CD4-positive, alpha-beta T cell treated with Interleukin-17A for 1 hour (primary cell): ENCODE results near the gene IQGAP2.

Experiments used
- DNase-seq: peaks from one replicate; pipeline ENCODE4 v3.0.0-alpha.2; 2020

The IQGAP2 gene

DNA sequence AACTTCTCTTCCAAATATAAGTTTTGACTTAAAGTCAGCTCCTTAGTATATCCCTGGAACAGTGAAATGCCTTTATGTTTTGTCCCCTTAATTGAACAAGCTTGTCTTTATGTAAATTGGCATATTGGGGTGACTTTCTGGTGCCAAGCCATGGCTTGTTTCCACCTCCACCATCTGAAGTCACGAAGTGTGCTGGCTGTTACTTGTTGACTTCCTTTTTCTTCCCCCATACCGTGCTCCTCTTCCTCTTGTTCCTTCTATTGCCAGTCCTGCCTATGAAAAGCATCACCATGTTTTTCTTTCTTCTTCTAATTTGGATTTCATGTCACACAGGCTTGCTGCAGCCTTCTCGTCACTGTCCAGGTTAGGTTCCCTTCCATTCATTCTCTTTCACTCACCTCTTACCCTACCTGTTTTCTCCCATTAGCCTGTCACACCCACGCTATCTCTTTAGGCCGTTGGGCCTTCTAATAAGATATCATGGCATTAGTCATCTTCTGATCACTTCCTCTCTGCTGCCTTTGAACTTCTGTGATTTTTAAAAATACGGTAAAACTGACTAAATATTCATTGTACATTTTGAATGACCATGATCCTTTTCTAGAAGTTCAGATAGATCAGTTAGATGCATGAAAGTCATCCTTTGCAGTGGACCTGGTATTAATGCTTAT lies 48.1 kb downstream of the IQGAP2 start:
- DNase-seq: no peak

DNA sequence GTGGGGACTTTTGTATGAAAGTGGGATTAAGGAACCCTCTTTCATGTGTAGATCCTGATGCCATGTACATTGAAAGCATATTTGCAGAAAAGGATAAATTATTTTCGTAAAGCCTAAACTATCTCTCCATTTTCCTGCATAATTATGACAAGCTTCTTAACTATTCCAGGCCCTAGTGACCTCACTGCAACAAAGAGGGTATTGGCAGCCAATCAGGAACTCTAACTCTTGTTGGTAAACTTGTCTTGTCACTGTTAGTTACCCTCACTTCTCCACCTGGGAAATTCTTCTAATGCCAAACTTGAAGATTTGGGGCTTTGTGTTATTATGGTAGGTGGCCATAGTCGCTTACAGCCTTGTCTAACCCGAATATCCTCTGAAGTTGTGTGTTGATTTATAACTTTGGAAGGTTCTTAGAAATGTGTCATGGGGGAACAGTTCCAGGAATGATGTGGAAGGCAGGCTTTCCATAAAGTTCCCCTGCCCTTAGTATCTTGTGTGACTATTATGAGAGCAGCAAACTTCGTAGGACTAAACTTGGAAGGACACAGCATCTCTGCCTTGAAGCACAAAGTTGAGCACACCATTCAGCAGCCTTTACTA lies 52.5 kb downstream of the IQGAP2 start:
- DNase-seq: no peak

DNA sequence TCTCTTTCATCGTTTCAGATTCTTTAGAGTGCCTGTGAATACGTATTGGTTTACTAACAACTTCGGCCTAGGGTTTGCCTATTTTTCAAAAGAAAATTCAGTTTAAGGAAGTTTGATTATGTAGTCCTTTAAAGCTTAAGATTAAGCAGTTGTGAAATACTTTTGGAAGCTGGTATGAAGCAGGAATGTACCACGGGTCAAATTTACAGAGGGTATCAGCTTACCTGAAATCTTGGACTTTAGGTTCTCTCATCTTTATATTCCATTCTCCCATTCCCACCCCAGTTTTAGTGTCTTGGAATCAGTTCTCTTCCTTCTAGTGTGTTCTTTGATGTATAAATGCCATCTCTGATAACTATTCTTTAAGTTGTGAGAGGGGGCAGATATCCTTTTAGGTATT lies 53.2 kb downstream of the IQGAP2 start:
- no peak for DNase-seq

DNA sequence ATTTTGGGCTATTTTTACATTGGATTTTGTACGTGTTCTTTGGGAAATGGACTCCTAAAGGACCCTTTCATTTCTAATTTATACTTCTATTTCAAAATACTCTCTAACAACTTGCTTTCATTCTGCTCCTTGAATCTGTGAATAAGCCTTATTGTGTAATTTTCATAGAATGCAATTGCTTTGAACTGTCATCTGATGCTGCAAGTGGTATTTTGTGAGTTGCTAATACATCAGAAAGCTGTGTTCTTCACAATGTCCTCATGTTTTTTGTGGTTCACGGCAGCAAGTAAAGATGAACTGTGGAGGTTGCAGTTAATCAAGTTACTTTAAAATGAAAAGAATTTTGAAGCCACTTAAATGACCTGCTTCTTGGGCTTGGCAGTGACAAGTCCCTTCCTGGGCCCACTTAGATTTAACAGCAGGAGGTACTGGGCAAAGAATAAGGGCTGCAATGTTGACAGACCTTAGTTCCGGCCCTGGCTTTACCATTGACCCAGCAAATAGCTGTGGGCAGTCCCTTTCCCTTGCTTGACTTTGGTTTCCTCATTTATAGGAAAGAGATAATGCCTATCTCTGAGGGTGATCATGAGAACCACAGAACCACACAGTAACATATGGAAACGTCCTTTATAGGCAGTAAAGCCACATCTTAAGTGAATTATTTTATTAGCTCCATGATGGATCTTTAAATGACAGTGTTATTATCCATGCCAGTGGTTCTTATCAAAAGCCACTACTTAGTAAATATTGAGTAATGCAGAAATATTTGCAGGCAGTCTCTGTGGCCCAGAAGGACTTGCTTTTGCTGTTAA lies 54.8 kb downstream of the IQGAP2 start:
- DNase-seq: no peak

DNA sequence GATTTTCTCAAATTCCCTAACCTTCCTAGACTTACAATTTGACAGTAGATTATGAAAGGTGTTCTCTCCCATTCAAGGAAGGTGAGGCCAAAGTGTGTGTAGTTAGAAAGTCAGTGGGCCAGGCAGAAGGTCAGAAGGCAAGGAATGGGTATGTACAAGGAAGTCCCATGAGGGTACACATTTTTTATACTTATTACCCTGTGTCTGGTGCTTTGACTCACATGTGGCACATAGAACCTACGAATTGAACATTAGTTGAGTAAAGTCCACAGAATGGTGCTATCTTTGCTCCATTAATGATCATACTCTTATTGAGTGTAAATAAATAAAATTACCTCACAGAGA lies 55.4 kb downstream of the IQGAP2 start:
- no peak for DNase-seq

DNA sequence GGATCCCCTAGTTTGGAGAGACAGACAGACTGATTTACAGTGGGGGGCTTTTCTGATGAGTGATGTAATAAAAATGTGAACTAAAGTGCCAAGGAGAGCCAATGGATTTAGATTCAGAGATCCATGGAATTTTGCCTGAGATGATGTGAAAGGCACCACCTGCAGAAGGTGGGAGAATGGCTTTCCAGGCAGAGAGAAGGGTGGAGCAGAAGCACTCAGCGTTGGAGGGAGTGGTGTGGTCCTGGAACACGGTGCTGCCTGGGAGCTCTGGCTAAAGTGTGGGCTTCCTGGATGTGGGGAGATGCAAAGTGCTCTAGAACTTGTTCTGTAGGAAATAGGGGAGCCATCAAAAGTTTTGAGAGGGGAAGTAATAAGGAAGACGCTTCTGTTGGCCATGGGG lies 57.0 kb downstream of the IQGAP2 start:
- DNase-seq: no peak

DNA sequence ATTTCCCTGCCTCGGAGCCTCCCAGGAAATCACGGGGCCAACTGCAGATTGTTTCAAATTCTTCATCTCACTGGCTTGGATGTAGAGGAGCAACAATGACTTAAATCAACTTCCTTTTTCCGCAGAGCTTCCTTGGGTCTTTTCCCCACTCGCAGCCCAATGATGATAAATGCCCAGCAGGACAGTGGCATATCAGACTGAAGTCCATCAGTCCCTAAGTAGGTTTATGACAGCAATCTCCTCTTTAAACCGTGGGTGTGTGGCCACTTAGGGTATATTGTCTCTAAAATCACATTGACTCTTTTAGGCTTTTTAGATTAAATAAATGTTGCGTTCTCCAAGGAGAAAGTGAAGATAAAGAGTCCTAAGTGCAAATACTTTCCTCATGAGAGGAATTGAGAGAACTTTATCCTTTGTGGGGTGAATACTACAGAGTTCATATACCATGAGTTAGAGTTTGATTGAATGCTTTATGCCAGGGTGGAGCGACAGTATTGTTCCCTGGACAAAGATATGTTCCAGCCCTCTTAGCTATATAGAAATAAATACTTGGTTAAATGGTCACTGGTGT lies 59.1 kb downstream of the IQGAP2 start:
- no peak for DNase-seq

DNA sequence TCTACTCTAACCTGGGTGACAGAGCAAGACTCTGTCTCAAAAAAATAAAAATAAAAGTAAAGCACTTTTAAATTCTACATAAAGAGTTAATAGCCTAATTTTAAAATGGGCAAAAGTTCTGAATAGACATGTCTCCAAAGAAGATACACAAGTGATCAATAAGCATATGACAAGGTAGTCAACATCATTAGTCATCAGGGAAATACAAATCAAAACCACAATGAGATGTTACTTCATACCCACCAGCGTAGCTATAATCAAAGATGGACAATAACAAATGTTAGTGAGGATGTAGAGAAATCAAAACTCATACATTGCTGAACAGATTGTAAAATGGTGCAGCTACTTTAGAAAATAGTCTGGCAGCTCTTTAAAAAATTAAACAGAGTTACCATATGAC lies 64.1 kb downstream of the IQGAP2 start:
- no peak for DNase-seq

DNA sequence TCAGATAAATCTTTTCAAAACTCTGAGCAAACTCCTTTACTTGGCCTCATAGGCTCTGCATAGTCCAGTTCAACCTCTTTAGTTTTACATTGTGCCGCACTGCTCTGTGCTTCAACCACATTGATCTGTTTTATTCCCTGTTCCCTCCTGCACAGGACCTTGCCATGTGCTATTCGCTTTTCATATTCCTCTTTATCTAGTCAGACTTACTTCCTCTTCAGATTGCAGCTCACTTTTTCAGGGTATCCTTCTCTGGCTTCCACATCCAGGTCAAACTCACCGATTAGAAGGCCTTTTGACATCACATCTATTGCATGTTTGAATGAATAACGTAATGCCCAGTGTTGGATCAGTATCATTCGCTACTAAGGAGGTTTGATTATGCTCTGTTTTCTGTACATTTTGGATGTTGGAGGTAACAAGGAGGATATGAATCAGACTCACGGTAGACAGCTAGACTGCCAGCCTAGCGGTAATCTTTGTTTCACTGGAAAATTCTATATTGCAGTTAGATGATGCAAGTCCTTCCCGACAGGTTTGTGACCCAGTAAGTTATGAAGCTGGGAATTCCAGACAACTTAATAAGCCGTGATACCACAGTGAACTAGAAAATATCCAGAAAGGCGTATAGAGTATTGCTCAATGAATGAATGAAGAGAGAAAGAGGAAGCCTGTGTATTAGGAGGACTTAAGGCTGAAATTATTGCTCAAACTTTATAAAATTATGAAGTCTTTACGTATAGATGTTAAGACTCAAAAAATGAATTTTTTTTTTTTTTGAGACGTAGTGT lies 65.7 kb downstream of the IQGAP2 start:
- DNase-seq: no peak

DNA sequence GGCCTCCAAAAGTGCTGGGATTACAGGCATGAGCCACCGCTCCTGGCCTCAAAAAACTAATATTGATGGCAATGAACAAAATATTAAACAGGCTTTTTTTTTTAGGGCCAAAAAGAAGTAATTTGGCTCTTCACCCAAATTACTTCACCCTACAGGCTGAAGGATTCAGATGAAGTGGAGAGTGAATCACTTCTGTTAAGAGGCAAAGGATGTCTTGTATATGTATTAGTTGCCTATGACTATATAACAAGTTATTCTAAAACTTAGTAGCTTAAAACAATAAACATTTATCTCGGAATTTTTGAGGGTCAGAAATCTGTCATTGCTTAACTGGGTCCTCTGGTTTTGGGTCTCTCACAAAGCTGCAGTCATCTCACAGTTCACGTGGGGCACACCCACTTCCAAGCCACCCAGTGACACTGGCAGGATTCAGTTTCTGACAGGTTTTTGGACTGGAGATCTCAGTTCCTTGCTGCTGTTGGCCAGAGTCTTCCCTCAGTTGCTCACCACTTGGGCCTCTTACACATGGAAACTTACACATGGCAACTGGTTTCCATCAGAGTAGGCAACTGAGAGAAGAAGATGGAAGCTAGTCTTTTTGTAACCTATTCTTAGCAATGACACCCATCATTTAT lies 66.7 kb downstream of the IQGAP2 start:
- no peak for DNase-seq

DNA sequence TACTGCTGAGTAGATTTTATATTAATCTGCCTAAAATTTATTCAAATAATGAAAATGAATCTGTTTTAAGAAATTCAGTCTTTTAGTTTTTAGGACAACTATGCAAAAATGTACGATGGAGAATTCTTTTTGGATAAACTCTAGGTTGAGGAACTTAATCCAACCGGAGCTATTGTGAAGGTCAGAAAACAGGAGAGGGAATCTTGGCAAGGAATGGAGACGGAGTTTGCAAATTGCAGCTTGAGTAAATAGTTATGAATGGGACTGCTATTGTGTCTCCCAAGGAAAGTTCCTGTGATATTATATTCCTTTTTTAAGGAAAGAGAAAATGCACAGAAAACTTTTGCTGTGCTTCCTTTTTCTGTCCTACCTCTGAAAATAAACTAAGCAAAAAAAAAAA lies 67.9 kb downstream of the IQGAP2 start:
- DNase-seq: no peak

DNA sequence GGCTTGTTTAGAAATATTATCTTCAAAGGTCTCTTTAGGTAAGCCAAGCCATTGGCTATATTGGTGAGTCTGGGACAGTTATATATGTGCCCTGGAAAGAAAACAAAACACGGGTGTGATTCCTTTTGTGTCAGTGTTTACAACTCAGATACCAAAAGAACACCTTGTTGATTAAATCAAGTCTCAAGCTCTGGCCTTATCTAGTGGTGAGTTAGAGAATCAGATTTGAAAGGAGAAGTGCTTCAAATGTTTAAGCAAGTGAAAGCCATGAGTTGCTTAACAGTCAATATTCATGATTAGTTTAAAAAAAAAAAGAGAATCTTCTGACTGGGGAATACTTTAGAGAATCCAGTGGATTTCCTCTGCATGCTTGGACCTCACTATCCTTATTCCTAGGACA lies 68.3 kb downstream of the IQGAP2 start:
- DNase-seq: peak; percentile 11

DNA sequence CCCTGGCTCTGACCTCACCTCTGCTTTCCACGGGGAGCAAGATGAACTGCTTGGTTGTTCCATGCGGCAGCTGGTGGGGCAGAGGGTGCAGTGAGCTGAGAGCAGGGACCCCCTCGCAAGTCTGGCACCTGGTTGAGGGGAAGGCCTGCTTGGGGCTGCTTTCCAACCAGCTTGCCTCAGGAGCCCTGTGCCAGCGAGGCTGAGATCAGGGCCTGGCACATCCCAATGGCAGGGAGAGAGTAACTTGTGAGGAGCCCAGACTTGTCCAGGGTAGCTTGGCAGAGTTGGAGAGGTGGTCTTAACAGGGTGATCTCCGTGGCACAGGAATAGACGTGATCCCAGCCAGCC lies 68.9 kb downstream of the IQGAP2 start:
- no peak for DNase-seq

DNA sequence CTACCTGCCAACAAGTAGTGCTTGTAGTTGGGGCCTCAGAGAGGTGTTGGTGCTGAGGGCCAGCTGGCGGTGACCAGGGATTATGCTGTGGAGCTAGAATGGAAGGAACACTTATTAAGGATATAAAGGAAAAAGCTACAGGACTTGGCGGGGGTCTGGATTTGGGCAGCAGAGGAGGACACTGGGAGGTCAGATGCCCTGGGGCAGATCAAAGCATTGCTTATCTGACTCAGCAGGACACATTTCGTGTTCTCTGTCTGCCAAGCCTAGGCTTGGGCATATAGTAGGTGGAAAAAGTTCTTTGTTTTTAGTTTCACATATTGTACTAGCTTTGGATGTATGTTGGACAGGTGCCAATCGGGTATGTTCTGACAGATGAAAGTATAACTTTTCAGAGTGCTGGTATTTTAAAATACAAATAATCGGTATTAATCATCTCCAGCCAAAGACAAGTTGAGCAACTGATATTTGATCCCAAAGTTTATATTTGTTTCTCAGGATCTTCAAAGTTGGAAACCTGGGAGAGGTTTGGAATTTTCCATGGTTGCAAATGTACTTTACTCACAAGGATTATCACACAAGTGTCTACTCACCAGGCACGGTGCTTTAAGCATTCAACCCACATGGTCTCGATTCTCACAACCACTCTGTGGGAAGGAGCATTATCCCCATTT lies 69.4 kb downstream of the IQGAP2 start:
- peak; percentile 36 for DNase-seq

DNA sequence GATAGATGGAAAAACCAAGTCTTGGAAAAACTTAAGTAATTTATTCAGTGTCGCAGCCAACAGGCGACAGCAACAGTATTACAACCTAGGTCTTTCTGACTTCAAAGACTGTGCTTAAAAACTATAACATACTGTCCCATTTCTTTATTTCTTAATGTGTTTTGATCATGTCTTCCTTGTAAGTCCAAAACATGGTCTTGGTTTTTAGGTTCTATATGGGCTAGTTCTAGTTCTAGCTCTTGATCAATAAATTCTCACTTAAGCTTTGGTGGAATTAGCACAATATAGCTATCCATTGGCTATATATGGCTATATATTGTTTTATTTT lies 69.9 kb downstream of the IQGAP2 start:
- no peak for DNase-seq

DNA sequence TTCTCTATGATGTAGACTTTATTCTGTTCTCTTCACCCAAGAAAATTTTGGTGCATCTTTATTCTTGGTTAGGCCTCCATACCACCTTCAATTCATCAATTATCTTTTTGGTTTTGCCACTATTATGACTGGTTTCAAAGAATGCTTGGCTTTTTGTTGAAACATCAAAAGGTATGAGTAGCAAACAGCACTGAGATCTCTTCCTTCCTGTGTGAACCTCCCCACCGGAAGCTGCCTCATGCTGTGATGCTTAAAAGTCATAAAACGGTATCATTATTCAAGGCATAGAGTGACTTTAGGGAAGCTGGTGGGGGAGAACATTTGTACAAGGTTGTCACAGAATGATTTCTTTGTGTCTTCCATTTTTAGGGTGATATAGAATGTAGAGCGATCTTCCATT lies 70.6 kb downstream of the IQGAP2 start:
- peak; percentile 83 for DNase-seq

DNA sequence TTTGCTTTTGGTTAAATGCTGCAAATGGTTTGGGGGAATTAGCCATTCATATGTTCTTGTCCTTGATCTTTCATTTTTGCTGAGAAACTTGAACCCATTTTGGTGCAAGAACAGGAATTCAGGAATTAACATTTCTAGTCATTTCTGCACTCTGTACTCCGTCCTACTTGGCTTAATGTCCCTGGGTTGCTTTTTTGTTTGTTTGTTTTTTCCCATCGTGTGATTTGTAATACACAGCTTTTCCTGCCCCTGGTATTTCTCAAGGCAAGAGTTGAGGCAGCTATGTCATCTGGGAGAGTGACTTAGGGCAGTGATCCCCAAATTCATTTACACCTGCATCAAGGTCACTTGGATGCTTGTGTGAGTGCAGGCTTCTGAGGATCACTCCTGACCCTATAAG lies 71.3 kb downstream of the IQGAP2 start:
- DNase-seq: no peak

DNA sequence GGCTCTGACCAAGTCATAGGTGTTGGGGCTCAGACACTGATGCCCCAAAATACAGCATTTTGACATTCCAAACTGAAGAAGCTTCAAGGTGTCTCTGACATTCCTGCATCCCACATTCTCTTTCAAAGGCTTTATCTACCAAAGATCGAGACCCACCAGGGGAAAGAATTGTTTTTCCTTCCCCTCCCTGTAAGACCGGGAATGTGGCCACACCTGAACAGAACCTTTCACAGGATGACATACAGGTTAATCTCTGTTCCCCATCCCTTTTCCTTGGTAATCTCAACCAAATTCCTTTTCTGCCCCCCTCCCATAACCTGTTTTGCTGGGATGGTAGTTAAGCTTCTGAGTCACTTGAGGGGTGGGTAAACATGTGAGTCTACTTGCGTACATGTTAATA lies 72.3 kb downstream of the IQGAP2 start:
- no peak for DNase-seq

DNA sequence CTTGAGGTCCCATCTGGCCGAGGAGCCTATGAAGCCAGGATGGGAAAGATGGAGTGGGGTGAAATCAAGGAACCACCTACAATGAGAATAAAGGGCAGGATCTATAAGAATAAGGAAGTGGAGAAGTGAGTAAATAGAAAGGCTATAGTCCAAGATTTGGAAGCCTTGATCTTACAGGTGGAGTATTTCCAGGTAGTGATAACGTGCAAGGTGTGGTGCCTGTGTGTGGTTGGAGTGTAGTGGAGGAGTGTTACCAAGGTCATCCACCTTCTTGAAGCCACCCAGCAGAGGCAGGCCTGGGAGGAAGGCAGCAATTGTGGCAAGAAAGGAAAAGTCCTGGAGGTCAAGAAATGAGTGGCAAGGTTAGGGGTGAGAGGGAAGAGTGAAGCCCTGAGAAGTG lies 72.9 kb downstream of the IQGAP2 start:
- no peak for DNase-seq

DNA sequence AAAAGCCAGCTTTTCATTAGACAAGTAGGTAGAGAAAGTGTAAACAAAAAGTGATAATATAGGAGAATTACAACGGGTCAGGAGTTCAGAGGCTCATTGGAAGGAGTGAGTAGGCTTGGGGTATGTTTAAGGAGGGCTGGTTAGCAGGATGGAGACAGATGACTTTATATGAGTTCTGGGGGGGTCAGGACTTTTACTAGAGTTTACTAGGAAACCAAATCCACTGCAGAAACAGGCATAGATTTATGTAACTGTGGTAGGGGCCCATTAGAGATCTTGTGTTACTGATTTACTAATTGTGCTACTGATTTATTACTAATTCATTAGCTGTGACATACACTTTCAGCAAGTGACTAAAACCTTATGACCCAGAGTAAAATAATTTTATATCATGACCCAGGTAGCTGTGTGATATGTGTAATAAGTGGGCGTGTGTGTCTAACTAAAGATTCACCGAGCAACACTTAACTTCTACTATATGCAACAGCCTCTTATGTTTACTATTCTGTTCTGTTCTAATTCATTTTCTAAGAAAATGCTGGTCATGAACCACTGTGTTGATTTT lies 73.5 kb downstream of the IQGAP2 start:
- DNase-seq: no peak

DNA sequence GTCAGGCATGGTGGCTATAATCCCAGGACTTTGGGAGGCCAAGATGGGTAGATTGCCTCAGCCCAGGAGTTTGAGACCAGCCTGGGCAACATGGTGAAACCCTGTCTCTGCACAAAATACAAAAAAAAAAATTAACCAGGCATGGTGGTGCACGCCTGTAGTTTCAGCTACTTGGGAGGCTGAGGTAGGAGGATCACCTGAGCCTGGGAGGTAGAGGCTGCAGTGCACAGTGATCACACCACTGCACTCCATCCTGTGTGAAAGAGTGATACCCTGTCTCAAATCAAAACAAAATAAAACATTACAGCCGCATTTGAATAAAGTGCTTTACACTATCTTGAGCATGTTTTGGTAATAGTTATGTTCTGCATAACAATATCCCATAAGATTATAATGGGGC lies 74.0 kb downstream of the IQGAP2 start:
- DNase-seq: no peak

DNA sequence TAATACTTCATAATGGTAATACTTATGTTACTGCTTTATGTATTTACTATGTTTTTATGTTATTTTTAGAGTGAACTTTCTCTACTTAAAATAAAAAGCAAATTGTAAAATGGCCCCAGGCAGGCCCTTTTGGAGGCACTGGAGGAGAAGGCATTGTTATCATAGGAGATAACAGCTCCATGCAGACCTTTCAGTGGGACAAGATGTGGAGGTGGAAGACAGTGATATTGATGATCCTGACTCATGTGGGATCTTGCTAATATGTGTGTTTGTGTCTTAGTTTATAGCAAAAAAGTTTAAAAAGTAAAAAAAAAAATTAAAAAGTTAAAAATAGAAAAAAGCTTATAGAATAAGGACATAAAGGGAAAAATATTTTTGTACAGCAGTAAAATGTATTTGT lies 74.5 kb downstream of the IQGAP2 start:
- DNase-seq: no peak
